ENCODE measurements around the gene SFR1. TPM values are rescaled to one million over a fixed set of nuclear protein-coding genes. Genes with fewer than 3 reads are reported as not detected.
A peak's percentile ranks its signal among the peaks of the same experiment; 100 is the strongest.

SFR1 gene
- total RNA-seq, 1 donor: 27.3 TPM

GRCh38 chr10:104098358-104098925 lies 23.5 kb upstream of the SFR1 start:
- no peak overlapping the region for H3K4me3 ChIP-seq (ENCODE audit: low read length)
- H3K4me1 ChIP-seq (ENCODE audit: insufficient read depth, low read length): no peaks in the 10 kb centered on the region
- no peaks in the 10 kb centered on the region for H3K27me3 ChIP-seq (ENCODE audit: insufficient read depth, low read length)
- H3K9me3 ChIP-seq (ENCODE audit: low read depth, low read length): no peaks in the 10 kb centered on the region

GRCh38 chr10:104099269-104099668 lies 22.7 kb upstream of the SFR1 start:
- H3K9me3 ChIP-seq (ENCODE audit: low read depth, low read length): no peaks in the 10 kb centered on the region
- H3K4me3 ChIP-seq (ENCODE audit: low read length): no peak overlapping the region
- H3K4me1 ChIP-seq (ENCODE audit: insufficient read depth, low read length): no peaks in the 10 kb centered on the region
- H3K27me3 ChIP-seq (ENCODE audit: insufficient read depth, low read length): no peaks in the 10 kb centered on the region

- no peaks in the 10 kb centered on the region for H3K9me3 ChIP-seq (ENCODE audit: low read depth, low read length)
- no peaks in the 10 kb centered on the region for H3K27me3 ChIP-seq (ENCODE audit: insufficient read depth, low read length)
- H3K4me3 ChIP-seq (ENCODE audit: low read length): no peak overlapping the region
- no peaks in the 10 kb centered on the region for H3K4me1 ChIP-seq (ENCODE audit: insufficient read depth, low read length)
Observed at GRCh38 chr10:104099941-104100340, 22.0 kb upstream of the SFR1 start.

- Histone ChIP-seq H3K4me1 (ENCODE audit: insufficient read depth, low read length) (no peaks in the 10 kb centered on the region), H3K9me3 (ENCODE audit: low read depth, low read length) (no peaks in the 10 kb centered on the region), H3K27me3 (ENCODE audit: insufficient read depth, low read length) (no peaks in the 10 kb centered on the region), H3K4me3 (ENCODE audit: low read length) (no peak overlapping the region)
Observed at GRCh38 chr10:104100795-104101194, 21.2 kb upstream of the SFR1 start.

GRCh38 chr10:104101902-104102301 lies 20.1 kb upstream of the SFR1 start:
- H3K27me3 ChIP-seq (ENCODE audit: insufficient read depth, low read length): no peaks in the 10 kb centered on the region
- no peak overlapping the region for H3K4me3 ChIP-seq (ENCODE audit: low read length)
- H3K4me1 ChIP-seq (ENCODE audit: insufficient read depth, low read length): no peaks in the 10 kb centered on the region
- no peaks in the 10 kb centered on the region for H3K9me3 ChIP-seq (ENCODE audit: low read depth, low read length)

- Histone ChIP-seq H3K27me3 (ENCODE audit: insufficient read depth, low read length) (no peaks in the 10 kb centered on the region), H3K4me1 (ENCODE audit: insufficient read depth, low read length) (no peaks in the 10 kb centered on the region), H3K4me3 (ENCODE audit: low read length) (no peak overlapping the region), H3K9me3 (ENCODE audit: low read depth, low read length) (no peaks in the 10 kb centered on the region)
Observed at GRCh38 chr10:104103956-104104355, 18.0 kb upstream of the SFR1 start.

- Histone ChIP-seq H3K4me3 (ENCODE audit: low read length) (no peak overlapping the region), H3K27me3 (ENCODE audit: insufficient read depth, low read length) (no peaks in the 10 kb centered on the region), H3K9me3 (ENCODE audit: low read depth, low read length) (no peaks in the 10 kb centered on the region)
Observed at GRCh38 chr10:104104418-104104817, 17.6 kb upstream of the SFR1 start.

GRCh38 chr10:104104926-104105325 lies 17.0 kb upstream of the SFR1 start:
- Histone ChIP-seq H3K4me3 (ENCODE audit: low read length) (no peak overlapping the region), H3K9me3 (ENCODE audit: low read depth, low read length) (no peaks in the 10 kb centered on the region), H3K4me1 (ENCODE audit: insufficient read depth, low read length) (no peaks in the 10 kb centered on the region), H3K27me3 (ENCODE audit: insufficient read depth, low read length) (peaks cover 2% of the 10 kb centered on the region)

More at GRCh38 chr10:104104418-104104817, 17.6 kb upstream of the SFR1 start:
- H3K4me1 ChIP-seq (ENCODE audit: insufficient read depth, low read length): no peaks in the 10 kb centered on the region

- H3K9me3 ChIP-seq (ENCODE audit: low read depth, low read length): no peaks in the 10 kb centered on the region
- H3K27me3 ChIP-seq (ENCODE audit: insufficient read depth, low read length): peaks cover 5% of the 10 kb centered on the region
- no peaks in the 10 kb centered on the region for H3K4me1 ChIP-seq (ENCODE audit: insufficient read depth, low read length)
- no peak overlapping the region for H3K4me3 ChIP-seq (ENCODE audit: low read length)
Observed at GRCh38 chr10:104109908-104110662, 11.9 kb upstream of the SFR1 start.

GRCh38 chr10:104113376-104113956 lies 8.5 kb upstream of the SFR1 start:
- Histone ChIP-seq H3K4me1 (ENCODE audit: insufficient read depth, low read length) (no peaks in the 10 kb centered on the region), H3K9me3 (ENCODE audit: low read depth, low read length) (no peaks in the 10 kb centered on the region), H3K27me3 (ENCODE audit: insufficient read depth, low read length) (peaks cover 5% of the 10 kb centered on the region), H3K4me3 (ENCODE audit: low read length) (no peak overlapping the region)

GRCh38 chr10:104117839-104118323 lies 4.1 kb upstream of the SFR1 start:
- Histone ChIP-seq H3K4me3 (ENCODE audit: low read length) (no peak overlapping the region), H3K27me3 (ENCODE audit: insufficient read depth, low read length) (no peaks in the 10 kb centered on the region), H3K4me1 (ENCODE audit: insufficient read depth, low read length) (peaks cover 18% of the 10 kb centered on the region), H3K9me3 (ENCODE audit: low read depth, low read length) (no peaks in the 10 kb centered on the region)

- Histone ChIP-seq H3K9me3 (ENCODE audit: low read depth, low read length) (no peaks in the 10 kb centered on the region), H3K4me3 (ENCODE audit: low read length) (no peak overlapping the region), H3K4me1 (ENCODE audit: insufficient read depth, low read length) (peaks cover 18% of the 10 kb centered on the region), H3K27me3 (ENCODE audit: insufficient read depth, low read length) (no peaks in the 10 kb centered on the region)
Observed at GRCh38 chr10:104119996-104120395, 2.0 kb upstream of the SFR1 start.

- H3K4me1 ChIP-seq (ENCODE audit: insufficient read depth, low read length): peaks cover 18% of the 10 kb centered on the region
- H3K9me3 ChIP-seq (ENCODE audit: low read depth, low read length): no peaks in the 10 kb centered on the region
- H3K27me3 ChIP-seq (ENCODE audit: insufficient read depth, low read length): no peaks in the 10 kb centered on the region
- peak overlapping the region; percentile 84 for H3K4me3 ChIP-seq (ENCODE audit: low read length)
Observed at GRCh38 chr10:104120512-104120902, 1.5 kb upstream of the SFR1 start.

GRCh38 chr10:104120903-104121484 lies 977 bp upstream of the SFR1 start:
- Histone ChIP-seq H3K4me3 (ENCODE audit: low read length) (peak overlapping the region; percentile 84), H3K27me3 (ENCODE audit: insufficient read depth, low read length) (no peaks in the 10 kb centered on the region), H3K4me1 (ENCODE audit: insufficient read depth, low read length) (peaks cover 18% of the 10 kb centered on the region), H3K9me3 (ENCODE audit: low read depth, low read length) (no peaks in the 10 kb centered on the region)
